PFSK-1 (cell line): ENCODE data around the gene PRXL2C.

ENCODE experiments used
- FOXP2 ChIP-seq: optimal IDR thresholded peaks from 2 replicates; pipeline ENCODE3; 2011; ENCODE audit warnings: borderline replicate concordance, control low read depth, inconsistent platforms; ENCODE audit not compliant: insufficient read depth; ENCODE audit errors: extremely low read length, extremely low read depth
- POLR2AphosphoS5 ChIP-seq: IDR thresholded peaks from 2 replicates; pipeline ENCODE4 v1.6.1; 2012; ENCODE audit warnings: low read depth, mild to moderate bottlenecking, control low read depth, low read length, moderate library complexity
- REST ChIP-seq, 2 experiments: IDR thresholded peaks; 2 replicates each; pipeline versions ENCODE4 v1.6.1 to v1.8.0; 2011 to 2012; ENCODE audit warnings: low read depth in 2 of 2, low read length in 2 of 2, control low read depth in 1 of 2, inconsistent platforms in 1 of 2, mild to moderate bottlenecking in 1 of 2, moderate library complexity in 1 of 2; ENCODE audit not compliant: insufficient read depth in 1 of 2
- SIN3A ChIP-seq: IDR thresholded peaks from 2 replicates; pipeline ENCODE4 v1.6.1; 2012; ENCODE audit warnings: mild to moderate bottlenecking, low read length, moderate library complexity, borderline replicate concordance; ENCODE audit not compliant: insufficient read depth
- TAF1 ChIP-seq: IDR thresholded peaks from 2 replicates; pipeline ENCODE4 v1.6.1; 2012; ENCODE audit warnings: low read length, control low read depth, borderline replicate concordance; ENCODE audit not compliant: insufficient read depth

The PRXL2C gene

DNA sequence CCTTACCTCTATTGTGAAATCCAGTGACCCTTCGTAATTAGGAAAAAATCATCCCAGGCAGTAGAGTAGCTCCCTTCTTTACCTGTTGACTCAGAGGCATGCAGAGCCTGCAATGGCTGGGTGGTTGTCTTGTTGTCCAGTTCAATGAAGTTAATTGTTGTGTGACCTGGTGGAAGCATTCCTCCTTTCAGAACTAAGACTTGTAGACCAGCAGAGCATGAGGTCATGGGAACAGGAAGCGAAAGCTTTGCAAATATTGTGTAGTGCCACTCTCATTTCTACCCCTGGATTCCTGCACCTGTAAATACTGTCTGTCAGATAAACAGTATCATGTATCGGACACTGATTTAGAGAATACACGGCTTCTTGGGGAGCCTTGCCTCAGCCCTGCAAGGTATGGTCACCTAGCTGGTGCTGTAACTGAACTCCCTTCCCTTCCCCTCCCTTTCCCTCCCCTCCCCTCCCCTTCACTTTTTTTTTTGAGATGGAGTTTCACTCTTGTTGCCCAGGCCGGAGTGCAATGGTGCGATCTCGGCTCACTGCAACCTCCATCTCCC is 5.7 kb upstream of the PRXL2C start:
- TF ChIP-seq TAF1: no peak

GRCh38 chr9:96654450-96655197 is 493 bp downstream of the PRXL2C start:
- no peak for TF ChIP-seq FOXP2
- no peak for TF ChIP-seq REST (IDR thresholded peaks at IDR 0.05; ENCODE audit: insufficient read depth in 1 of 2, low read depth in 2 of 2, low read length in 2 of 2)
- no peak for TF ChIP-seq TAF1
- no peak for TF ChIP-seq POLR2AphosphoS5
- TF ChIP-seq SIN3A: no peak

- TF ChIP-seq FOXP2: no peak
- no peak for TF ChIP-seq SIN3A
- no peak for TF ChIP-seq REST (IDR thresholded peaks at IDR 0.05; ENCODE audit: insufficient read depth in 1 of 2, low read depth in 2 of 2, low read length in 2 of 2)
- TF ChIP-seq TAF1: no peak
- TF ChIP-seq POLR2AphosphoS5: no peak
These were observed 3.5 kb downstream of the PRXL2C start for GRCh38 chr9:96651626-96652025.

DNA sequence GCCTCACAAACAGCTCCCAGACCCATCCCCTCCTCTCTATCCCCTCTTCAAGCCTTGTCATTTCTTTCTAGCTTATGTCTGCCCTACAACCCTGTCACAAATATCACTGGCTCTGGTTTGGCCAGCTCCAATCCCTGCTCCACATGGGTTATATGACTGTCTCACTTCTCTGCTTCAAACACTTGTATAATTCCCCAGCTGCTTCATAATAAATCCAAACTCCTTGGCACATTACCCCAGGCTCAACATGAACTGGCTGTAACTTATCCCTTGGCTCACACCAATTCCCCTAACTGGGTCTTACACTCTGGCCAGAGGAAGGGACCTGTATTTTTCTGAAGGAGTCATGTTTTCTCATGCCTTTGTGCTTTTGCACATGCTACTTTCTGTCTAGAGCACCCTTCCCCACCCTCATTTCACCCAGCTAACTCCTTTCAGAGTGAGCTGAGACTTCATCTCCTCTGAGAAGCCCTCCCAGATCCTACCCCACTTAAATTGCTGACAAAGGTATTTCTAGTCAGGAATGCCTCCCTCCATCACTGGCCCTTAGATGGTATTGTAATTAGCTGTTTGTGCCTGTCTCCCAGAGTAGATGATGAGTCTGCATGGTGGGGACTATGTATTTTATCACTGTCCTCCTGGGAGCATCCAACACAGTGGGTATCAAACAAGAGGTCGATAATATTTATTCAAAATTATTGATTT is 5.3 kb downstream of the PRXL2C start:
- TF ChIP-seq SIN3A (no peak), REST (IDR thresholded peaks at IDR 0.05; ENCODE audit: insufficient read depth in 1 of 2, low read depth in 2 of 2, low read length in 2 of 2) (no peak), FOXP2 (no peak), POLR2AphosphoS5 (no peak), TAF1 (no peak)

DNA sequence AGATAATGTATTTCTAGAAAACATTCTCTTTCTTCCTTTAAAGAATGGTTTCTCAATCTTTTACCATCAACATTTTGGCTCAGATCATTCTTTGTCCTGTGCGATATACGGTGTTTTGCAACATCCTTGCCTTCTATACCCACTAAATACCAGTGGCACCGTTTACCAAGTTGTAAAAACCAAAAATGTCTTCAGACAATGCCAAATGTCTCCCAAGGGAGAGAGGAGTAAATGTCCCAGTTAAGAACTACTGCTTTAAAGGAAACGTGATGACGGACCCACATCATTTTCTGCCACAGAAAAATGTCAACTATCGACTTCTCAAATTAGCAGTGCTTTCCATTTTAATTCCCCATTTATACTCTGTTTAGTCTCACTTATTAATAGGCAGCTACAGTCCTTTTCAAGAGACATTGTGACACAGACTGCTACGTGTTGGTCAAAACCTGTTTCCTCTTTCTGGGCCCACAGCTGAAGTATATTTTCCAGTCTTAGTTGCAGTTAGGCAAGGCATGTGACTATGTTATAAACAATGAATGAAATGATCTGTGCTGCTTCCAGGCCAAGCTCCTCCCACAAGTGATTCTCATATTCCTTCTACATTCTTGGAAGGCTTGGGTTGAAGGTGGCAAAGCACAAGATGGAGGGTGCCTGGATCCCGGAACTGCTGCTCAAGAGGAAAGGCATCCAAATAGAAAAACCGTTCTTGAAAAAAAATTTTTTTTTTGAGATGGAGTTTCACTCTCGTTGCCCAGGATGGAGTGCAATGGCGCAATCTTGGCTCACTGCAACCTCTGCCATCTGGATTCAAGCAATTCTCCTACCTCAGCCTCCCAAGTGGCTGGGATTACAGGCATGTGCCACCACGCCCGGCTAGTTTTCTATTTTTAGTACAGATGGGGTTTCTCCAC is 8.8 kb downstream of the PRXL2C start:
- TF ChIP-seq POLR2AphosphoS5 (no peak), REST (IDR thresholded peaks at IDR 0.05; ENCODE audit: insufficient read depth in 1 of 2, low read depth in 2 of 2, low read length in 2 of 2) (no peak), TAF1 (no peak), SIN3A (no peak), FOXP2 (no peak)
